ENCODE results near the gene ZNF546. TPM values are rescaled to one million over a fixed set of nuclear protein-coding genes. Genes with fewer than 3 reads are reported as not detected.
A peak's percentile ranks its signal among the peaks of the same experiment; 100 is the strongest.

ZNF546 gene
- total and polyA plus RNA-seq, 5 donors from 2014 or later = 2.3 to 5.8 (median 5.2) TPM

DNA sequence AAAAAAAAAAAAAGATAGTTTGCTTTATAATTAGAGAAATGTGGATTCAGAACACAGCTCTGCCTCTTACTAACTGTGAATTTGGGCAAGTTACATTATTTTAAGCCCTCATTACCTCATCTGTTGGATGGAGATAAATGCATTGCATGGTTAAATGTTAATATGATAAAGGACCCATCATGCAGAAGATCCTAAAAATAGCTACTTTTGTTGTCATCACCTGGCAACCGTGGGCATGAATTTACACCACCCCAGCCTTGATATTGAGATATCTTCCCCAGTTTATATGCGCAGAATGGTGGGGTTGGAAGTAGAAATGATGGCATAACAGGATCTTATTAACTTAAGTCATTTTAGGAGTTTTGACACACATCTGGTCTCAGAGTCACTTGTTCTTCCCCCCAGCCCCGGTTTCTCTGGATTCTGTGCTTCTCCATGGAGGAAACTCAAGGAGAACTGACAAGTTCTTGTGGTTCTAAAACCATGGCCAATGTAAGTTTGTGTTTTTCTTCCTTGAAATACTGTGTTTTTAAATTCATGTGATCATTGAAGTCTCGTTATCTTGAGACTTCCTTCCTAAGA is 8.9 kb downstream of the ZNF546 start:
- H3K27me3 ChIP-seq (ENCODE audit: control insufficient read depth, insufficient read depth, low read length) = no peaks in the 10 kb centered on the region
- no peaks in the 10 kb centered on the region for H3K27me3 Mint-ChIP-seq
- H3K4me3 ChIP-seq (ENCODE audit: low read depth, low read length) = no peak overlapping the region
- H3K4me1 Mint-ChIP-seq = peaks cover 0 to 5% (median 1%) of the 10 kb centered on the region in 4 donors
- H3K4me1 ChIP-seq (ENCODE audit: control insufficient read depth, insufficient read depth, low read length, poor library complexity, severe bottlenecking) = no peaks in the 10 kb centered on the region
- no peak for ATAC-seq (ENCODE audit: low read depth in 2 of 2)
- peaks cover 42% of the 10 kb centered on the region for H3K36me3 Mint-ChIP-seq
- H3K4me3 Mint-ChIP-seq = no peak overlapping the region
- peaks cover 0 to 11% (median 4%) of the 10 kb centered on the region in 7 donors for H3K9me3 Mint-ChIP-seq
- no peak overlapping the region for H3K27ac ChIP-seq (ENCODE audit: insufficient read depth, low read length, poor library complexity, severe bottlenecking)
- H3K36me3 ChIP-seq (ENCODE audit: control insufficient read depth, insufficient read depth, low read length) = peaks cover 32% of the 10 kb centered on the region
- H3K9me3 ChIP-seq (ENCODE audit: control insufficient read depth in 2 of 2, low read length in 2 of 2) = peaks cover 0 to 10% of the 10 kb centered on the region in 2 experiments
- no peak for DNase-seq
- no peak overlapping the region for H3K27ac Mint-ChIP-seq

DNA sequence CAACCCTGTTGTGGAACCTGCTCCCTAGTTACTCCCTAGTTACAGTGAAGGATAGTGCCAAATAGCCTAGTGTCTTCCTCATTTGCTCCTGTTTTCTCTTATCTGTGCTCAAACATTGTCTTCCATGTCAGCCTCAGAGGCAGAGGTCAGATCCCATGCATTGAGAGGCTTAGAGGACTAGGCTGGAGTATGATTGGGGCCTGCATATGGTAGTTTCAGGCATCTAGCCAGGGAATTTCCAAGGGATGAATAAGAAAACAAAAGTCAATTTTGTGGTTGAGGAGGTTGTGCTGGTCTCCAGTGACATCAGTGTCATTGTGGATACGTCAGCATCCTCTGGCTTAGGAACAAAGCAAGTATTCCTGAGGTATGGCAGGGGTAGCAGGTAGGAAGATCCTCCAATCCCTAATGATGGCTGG is 9.4 kb downstream of the ZNF546 start:
- ATAC-seq (ENCODE audit: low read depth in 2 of 2) (no peak), DNase-seq (no peak)
- Mint-ChIP-seq H3K4me1 (peaks cover 0 to 5% (median 1%) of the 10 kb centered on the region in 4 donors), H3K4me3 (no peak overlapping the region), H3K9me3 (peaks cover 0 to 11% (median 6%) of the 10 kb centered on the region in 7 donors), H3K27ac (no peak overlapping the region), H3K27me3 (no peaks in the 10 kb centered on the region), H3K36me3 (peaks cover 43% of the 10 kb centered on the region)
- Histone ChIP-seq H3K27ac (ENCODE audit: insufficient read depth, low read length, poor library complexity, severe bottlenecking) (no peak overlapping the region), H3K4me3 (ENCODE audit: low read depth, low read length) (no peak overlapping the region), H3K27me3 (ENCODE audit: control insufficient read depth, insufficient read depth, low read length) (no peaks in the 10 kb centered on the region), H3K36me3 (ENCODE audit: control insufficient read depth, insufficient read depth, low read length) (peaks cover 32% of the 10 kb centered on the region), H3K9me3 (ENCODE audit: control insufficient read depth in 2 of 2, low read length in 2 of 2) (peaks cover 0 to 10% of the 10 kb centered on the region in 2 experiments), H3K4me1 (ENCODE audit: control insufficient read depth, insufficient read depth, low read length, poor library complexity, severe bottlenecking) (no peaks in the 10 kb centered on the region)

DNA sequence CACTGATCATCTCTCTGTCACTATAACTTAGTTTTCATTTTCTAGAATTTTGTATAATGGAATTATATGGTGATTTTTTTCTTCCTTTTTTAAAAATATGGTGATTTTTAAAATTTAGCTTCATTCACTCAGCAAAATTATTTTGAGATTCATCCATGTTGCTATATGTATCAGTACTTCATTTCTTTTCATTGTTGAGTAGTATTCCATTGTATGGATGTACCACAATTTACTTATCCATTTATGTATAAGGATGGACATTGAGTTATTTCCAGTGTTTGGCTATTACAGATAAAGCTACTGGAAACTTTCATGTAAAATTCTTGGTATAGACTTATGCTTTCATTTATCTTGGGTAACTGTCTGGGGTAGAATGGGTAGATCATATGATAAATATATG is 12.8 kb downstream of the ZNF546 start:
- Histone ChIP-seq H3K27ac (ENCODE audit: insufficient read depth, low read length, poor library complexity, severe bottlenecking) (no peak overlapping the region), H3K36me3 (ENCODE audit: control insufficient read depth, insufficient read depth, low read length) (peaks cover 50% of the 10 kb centered on the region), H3K4me3 (ENCODE audit: low read depth, low read length) (no peak overlapping the region), H3K4me1 (ENCODE audit: control insufficient read depth, insufficient read depth, low read length, poor library complexity, severe bottlenecking) (no peaks in the 10 kb centered on the region), H3K9me3 (ENCODE audit: control insufficient read depth in 2 of 2, low read length in 2 of 2) (peaks cover 31 to 33% of the 10 kb centered on the region in 2 experiments), H3K27me3 (ENCODE audit: control insufficient read depth, insufficient read depth, low read length) (no peaks in the 10 kb centered on the region)
- peaks cover 0 to 3% (median 0%) of the 10 kb centered on the region in 4 donors for H3K4me1 Mint-ChIP-seq
- H3K9me3 Mint-ChIP-seq = peaks cover 0 to 39% (median 19%) of the 10 kb centered on the region in 7 donors
- no peak overlapping the region for H3K4me3 Mint-ChIP-seq
- no peak for ATAC-seq (ENCODE audit: low read depth in 2 of 2)
- no peak overlapping the region for H3K27ac Mint-ChIP-seq
- no peaks in the 10 kb centered on the region for H3K27me3 Mint-ChIP-seq
- DNase-seq = no peak
- H3K36me3 Mint-ChIP-seq = peaks cover 69% of the 10 kb centered on the region

DNA sequence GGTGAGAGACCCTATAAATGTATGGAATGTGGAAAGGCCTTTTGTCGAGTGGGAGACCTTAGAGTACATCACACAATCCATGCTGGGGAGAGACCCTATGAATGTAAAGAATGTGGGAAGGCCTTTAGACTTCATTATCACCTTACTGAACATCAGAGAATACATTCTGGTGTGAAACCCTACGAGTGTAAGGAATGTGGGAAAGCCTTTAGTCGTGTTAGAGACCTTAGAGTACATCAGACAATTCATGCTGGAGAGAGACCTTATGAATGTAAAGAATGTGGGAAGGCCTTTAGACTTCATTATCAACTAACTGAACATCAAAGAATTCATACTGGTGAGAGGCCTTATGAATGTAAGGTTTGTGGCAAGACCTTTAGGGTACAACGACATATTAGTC is 17.1 kb downstream of the ZNF546 start:
- peaks cover 0 to 65% (median 26%) of the 10 kb centered on the region in 7 donors for H3K9me3 Mint-ChIP-seq
- peaks cover 44% of the 10 kb centered on the region for H3K36me3 Mint-ChIP-seq
- Histone ChIP-seq H3K27ac (ENCODE audit: insufficient read depth, low read length, poor library complexity, severe bottlenecking) (no peak overlapping the region), H3K9me3 (ENCODE audit: control insufficient read depth in 2 of 2, low read length in 2 of 2) (peaks cover 55 to 74% of the 10 kb centered on the region in 2 experiments), H3K27me3 (ENCODE audit: control insufficient read depth, insufficient read depth, low read length) (no peaks in the 10 kb centered on the region), H3K4me1 (ENCODE audit: control insufficient read depth, insufficient read depth, low read length, poor library complexity, severe bottlenecking) (no peaks in the 10 kb centered on the region), H3K4me3 (ENCODE audit: low read depth, low read length) (no peak overlapping the region), H3K36me3 (ENCODE audit: control insufficient read depth, insufficient read depth, low read length) (peaks cover 33% of the 10 kb centered on the region)
- no peak overlapping the region for H3K4me3 Mint-ChIP-seq
- H3K27ac Mint-ChIP-seq = no peak overlapping the region
- DNase-seq = no peak
- no peaks in the 10 kb centered on the region for H3K27me3 Mint-ChIP-seq
- no peak for ATAC-seq (ENCODE audit: low read depth in 2 of 2)
- no peaks in the 10 kb centered on the region for H3K4me1 Mint-ChIP-seq

DNA sequence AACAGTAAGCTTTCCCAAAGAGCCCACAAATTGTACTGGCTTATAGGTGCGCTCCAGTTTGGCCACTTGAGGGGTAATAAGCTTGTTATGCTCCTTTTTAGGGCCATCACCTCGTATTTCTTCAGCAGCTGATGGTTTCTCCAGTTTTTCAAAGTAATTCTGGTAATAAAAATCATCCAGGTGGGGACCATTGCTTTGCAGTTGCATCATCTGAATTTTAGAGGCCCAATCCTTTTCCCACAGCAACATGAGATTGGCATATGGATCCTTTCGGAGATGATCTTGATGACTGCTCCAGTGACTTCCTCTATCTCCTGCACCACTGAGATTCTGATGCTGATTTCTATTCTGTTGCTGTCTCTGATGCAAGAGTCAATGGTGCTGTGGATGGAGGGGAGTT is 27.1 kb downstream of the ZNF546 start:
- Histone ChIP-seq H3K36me3 (ENCODE audit: control insufficient read depth, insufficient read depth, low read length) (no peaks in the 10 kb centered on the region), H3K27ac (ENCODE audit: insufficient read depth, low read length, poor library complexity, severe bottlenecking) (no peak overlapping the region), H3K27me3 (ENCODE audit: control insufficient read depth, insufficient read depth, low read length) (no peaks in the 10 kb centered on the region), H3K4me1 (ENCODE audit: control insufficient read depth, insufficient read depth, low read length, poor library complexity, severe bottlenecking) (no peaks in the 10 kb centered on the region), H3K4me3 (ENCODE audit: low read depth, low read length) (no peak overlapping the region), H3K9me3 (ENCODE audit: control insufficient read depth in 2 of 2, low read length in 2 of 2) (peaks cover 66 to 86% of the 10 kb centered on the region in 2 experiments)
- Mint-ChIP-seq H3K36me3 (no peaks in the 10 kb centered on the region), H3K27me3 (no peaks in the 10 kb centered on the region), H3K27ac (peak overlapping the region in 1 of 3 donors; percentile 32), H3K4me1 (peaks cover 0 to 5% (median 0%) of the 10 kb centered on the region in 4 donors), H3K9me3 (peaks cover 4 to 64% (median 42%) of the 10 kb centered on the region in 7 donors), H3K4me3 (no peak overlapping the region)
- DNase-seq (no peak), ATAC-seq (ENCODE audit: low read depth in 2 of 2) (no peak)

DNA sequence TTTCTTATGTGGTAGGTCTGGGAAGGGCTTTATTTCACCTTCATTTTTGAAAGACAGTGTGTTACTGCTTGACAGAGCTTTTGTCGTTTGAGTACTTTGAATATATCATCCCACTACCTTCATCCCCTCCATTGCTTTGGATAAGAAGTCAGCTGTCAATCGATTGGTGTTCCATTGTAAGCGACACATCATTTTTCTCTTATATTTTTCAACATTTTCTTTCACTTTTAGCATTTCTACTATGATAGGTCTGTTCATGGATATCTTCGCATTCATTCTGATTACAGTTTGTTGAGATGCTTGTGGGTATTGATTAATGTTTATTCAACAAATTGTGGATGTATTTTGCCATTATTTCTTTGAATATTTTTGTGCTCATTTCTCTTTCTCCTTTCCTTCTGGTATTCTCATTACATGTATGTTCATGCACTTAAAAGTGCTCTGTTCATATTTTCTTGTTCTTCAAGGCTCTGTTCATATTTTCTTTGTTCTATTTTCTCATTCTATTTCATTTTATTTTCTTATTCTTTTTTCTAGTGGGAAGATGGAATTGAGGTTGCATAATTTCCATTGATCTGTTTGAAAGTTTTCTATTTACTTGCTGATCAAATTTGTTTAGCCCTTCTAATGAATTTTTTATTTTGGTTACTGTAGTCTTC is 29.2 kb downstream of the ZNF546 start:
- Mint-ChIP-seq H3K9me3 (peaks cover 0 to 73% (median 48%) of the 10 kb centered on the region in 7 donors), H3K27me3 (no peaks in the 10 kb centered on the region), H3K4me1 (peaks cover 0 to 5% (median 0%) of the 10 kb centered on the region in 4 donors), H3K27ac (no peak overlapping the region), H3K4me3 (no peak overlapping the region), H3K36me3 (peaks cover 3% of the 10 kb centered on the region)
- peaks cover 70 to 91% of the 10 kb centered on the region in 2 experiments for H3K9me3 ChIP-seq (ENCODE audit: control insufficient read depth in 2 of 2, low read length in 2 of 2)
- H3K27me3 ChIP-seq (ENCODE audit: control insufficient read depth, insufficient read depth, low read length) = no peaks in the 10 kb centered on the region
- no peaks in the 10 kb centered on the region for H3K4me1 ChIP-seq (ENCODE audit: control insufficient read depth, insufficient read depth, low read length, poor library complexity, severe bottlenecking)
- H3K4me3 ChIP-seq (ENCODE audit: low read depth, low read length) = no peak overlapping the region
- H3K36me3 ChIP-seq (ENCODE audit: control insufficient read depth, insufficient read depth, low read length) = no peaks in the 10 kb centered on the region
- H3K27ac ChIP-seq (ENCODE audit: insufficient read depth, low read length, poor library complexity, severe bottlenecking) = no peak overlapping the region
- ATAC-seq (ENCODE audit: low read depth in 2 of 2) (no peak), DNase-seq (no peak)

DNA sequence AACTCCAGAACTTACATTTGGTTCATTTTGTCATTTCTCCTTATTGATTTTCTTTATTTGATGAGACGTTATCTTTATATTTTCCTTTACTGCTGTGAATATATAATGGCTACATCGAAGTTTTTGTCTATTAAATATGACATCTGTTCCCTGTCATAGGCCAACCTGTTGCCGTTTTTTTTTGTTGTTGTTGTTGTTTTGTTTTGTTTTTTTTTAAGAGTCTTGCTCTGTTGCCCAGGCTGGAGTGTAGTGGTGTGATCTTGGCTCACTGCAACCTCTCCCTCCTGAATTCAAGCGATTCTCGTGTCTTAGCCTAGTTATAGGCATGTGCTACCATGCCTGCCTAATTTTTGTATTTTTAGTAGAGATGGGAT is 29.7 kb downstream of the ZNF546 start:
- no peak for ATAC-seq (ENCODE audit: low read depth in 2 of 2)
- Histone ChIP-seq H3K4me1 (ENCODE audit: control insufficient read depth, insufficient read depth, low read length, poor library complexity, severe bottlenecking) (no peaks in the 10 kb centered on the region), H3K27me3 (ENCODE audit: control insufficient read depth, insufficient read depth, low read length) (no peaks in the 10 kb centered on the region), H3K4me3 (ENCODE audit: low read depth, low read length) (no peak overlapping the region), H3K36me3 (ENCODE audit: control insufficient read depth, insufficient read depth, low read length) (no peaks in the 10 kb centered on the region), H3K9me3 (ENCODE audit: control insufficient read depth in 2 of 2, low read length in 2 of 2) (peaks cover 72 to 91% of the 10 kb centered on the region in 2 experiments), H3K27ac (ENCODE audit: insufficient read depth, low read length, poor library complexity, severe bottlenecking) (no peak overlapping the region)
- DNase-seq = no peak
- Mint-ChIP-seq H3K4me3 (no peak overlapping the region), H3K36me3 (peaks cover 3% of the 10 kb centered on the region), H3K27ac (no peak overlapping the region), H3K27me3 (no peaks in the 10 kb centered on the region), H3K4me1 (peaks cover 0 to 5% (median 0%) of the 10 kb centered on the region in 4 donors), H3K9me3 (peaks cover 0 to 72% (median 48%) of the 10 kb centered on the region in 7 donors)

Data from CD4-positive, CD25-positive, alpha-beta regulatory T cell (primary cell).